WTC11 (cell line): ENCODE measurements around the gene KRT80.

ENCODE experiments used
- MAX ChIP-seq: sonication (generic); formaldehyde crosslinking; IDR thresholded peaks from 2 replicates; pipeline ENCODE4 v1.8.0; 2022; ENCODE audit warnings: mild to moderate bottlenecking, missing genetic modification reagents
- PRRX2 ChIP-seq: fragments of 250-450 bp; sonication (Bioruptor Pico); IDR thresholded peaks from 2 replicates; pipeline ENCODE4 v1.8.0; 2021; ENCODE audit warnings: mild to moderate bottlenecking
- ZNF121 ChIP-seq: sonication (generic); formaldehyde crosslinking; IDR thresholded peaks from 2 replicates; pipeline ENCODE4 v1.8.0; 2023; ENCODE audit warnings: missing genetic modification reagents
- ZNF317 ChIP-seq: sonication (generic); formaldehyde crosslinking; IDR thresholded peaks from 2 replicates; pipeline ENCODE4 v1.8.1; 2023; ENCODE audit warnings: low read depth, mild to moderate bottlenecking, moderate library complexity, missing genetic modification reagents, borderline replicate concordance
- ZNF425 ChIP-seq: fragments of 250-450 bp; sonication (Bioruptor Pico); conservative IDR thresholded peaks from 2 replicates; pipeline ENCODE4 v1.9.0; 2021; ENCODE audit warnings: mild to moderate bottlenecking
- TF ChIP-seq, protein P1 (sequence below): fragments of 200-600 bp; IDR thresholded peaks from 2 replicates; pipeline ENCODE4 v1.8.0; 2022; ENCODE audit warnings: antibody characterized with exemption

- TF ChIP-seq, protein P1, sequence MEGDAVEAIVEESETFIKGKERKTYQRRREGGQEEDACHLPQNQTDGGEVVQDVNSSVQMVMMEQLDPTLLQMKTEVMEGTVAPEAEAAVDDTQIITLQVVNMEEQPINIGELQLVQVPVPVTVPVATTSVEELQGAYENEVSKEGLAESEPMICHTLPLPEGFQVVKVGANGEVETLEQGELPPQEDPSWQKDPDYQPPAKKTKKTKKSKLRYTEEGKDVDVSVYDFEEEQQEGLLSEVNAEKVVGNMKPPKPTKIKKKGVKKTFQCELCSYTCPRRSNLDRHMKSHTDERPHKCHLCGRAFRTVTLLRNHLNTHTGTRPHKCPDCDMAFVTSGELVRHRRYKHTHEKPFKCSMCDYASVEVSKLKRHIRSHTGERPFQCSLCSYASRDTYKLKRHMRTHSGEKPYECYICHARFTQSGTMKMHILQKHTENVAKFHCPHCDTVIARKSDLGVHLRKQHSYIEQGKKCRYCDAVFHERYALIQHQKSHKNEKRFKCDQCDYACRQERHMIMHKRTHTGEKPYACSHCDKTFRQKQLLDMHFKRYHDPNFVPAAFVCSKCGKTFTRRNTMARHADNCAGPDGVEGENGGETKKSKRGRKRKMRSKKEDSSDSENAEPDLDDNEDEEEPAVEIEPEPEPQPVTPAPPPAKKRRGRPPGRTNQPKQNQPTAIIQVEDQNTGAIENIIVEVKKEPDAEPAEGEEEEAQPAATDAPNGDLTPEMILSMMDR = no peak
- TF ChIP-seq ZNF317 (no peak), ZNF121 (CRISPR knock-in tag) (no peak), PRRX2 (CRISPR knock-in tag) (no peak), MAX (CRISPR knock-in tag) (no peak), ZNF425 (CRISPR knock-in tag) (no peak)
Observed at GRCh38 chr12:52218001-52218400, 26.2 kb upstream of the KRT80 start.
